Right atrium auricular region (tissue), 2 donors: ENCODE measurements around the gene ZNF454. TPM values are rescaled to one million over a fixed set of nuclear protein-coding genes. Genes with fewer than 3 reads are reported as not detected.
A peak's percentile ranks its signal among the peaks of the same experiment; 100 is the strongest.

Source experiments
- DNase-seq: peaks from one replicate; pipeline ENCODE4 v3.0.0-alpha.2; 2019; ENCODE audit warnings: low spot score
- H3K27ac ChIP-seq, 2 donors: fragments of 200-600 bp; sonication (generic); 1 replicate in 1 of 2; 2 replicates in 1 of 2; pipeline ENCODE4 v1.5.1; 2016 to 2019
- H3K27me3 ChIP-seq, 2 donors: fragments of 200-600 bp; sonication (generic); one replicate each; pipeline versions ENCODE4 v1.5.1 to v1.6.0; 2017 to 2019
- H3K36me3 ChIP-seq: fragments of 200-600 bp; sonication (generic); one replicate; pipeline ENCODE4 v1.5.1; 2016
- H3K4me1 ChIP-seq, 2 donors: fragments of 200-600 bp; sonication (generic); one replicate each; pipeline versions ENCODE4 v1.5.1 to v1.6.0; 2017 to 2019
- H3K4me3 ChIP-seq, 2 donors: fragments of 200-600 bp; sonication (generic); 1 replicate in 1 of 2; 2 replicates in 1 of 2; pipeline ENCODE4 v1.5.1; 2017 to 2019; ENCODE audit warnings: mild to moderate bottlenecking in 1 of 2, moderate library complexity in 1 of 2
- H3K9me3 ChIP-seq, 2 donors: fragments of 200-600 bp; sonication (generic); one replicate each; pipeline ENCODE4 v1.5.1; 2019
- total RNA-seq, 2 donors: library from RNA; depleted of rRNA; stranded (reverse); fragments of >200 nt; gene quantifications; one replicate each; pipeline ENCODE4 v1.1.0, GENCODE V29; 2016
- TF ChIP-seq, protein P1 (sequence below), 2 donors: fragments of 200-600 bp; sonication (generic); IDR thresholded peaks; one replicate each; pipeline ENCODE4 v1.5.1; 2019; ENCODE audit warnings: antibody characterized with exemption in 2 of 2

The ZNF454 gene
- total RNA-seq: 1 to 10 TPM; 2.5 to 2.6 TPM

GRCh38 chr5:178940569-178941360, at the start of gene ZNF454:
Gene ZNF454, plus strand, starts transcription at chr5:178941198. Its CDS starts 1,594 bp downstream, at chr5:178942792.
- Histone ChIP-seq H3K4me1 (peaks cover 0 to 7% of the 10 kb centered on the region in 2 donors), H3K27ac (peak within 1 kb of the TSS; percentile 78 to 79), H3K36me3 (no peaks in the 10 kb centered on the region), H3K9me3 (peaks cover 21 to 48% of the 10 kb centered on the region in 2 donors), H3K4me3 (peak within 1 kb of the TSS; percentile 53 to 70), H3K27me3 (no peaks in the 10 kb centered on the region)
- peak; percentile 94 for DNase-seq
- TF ChIP-seq, protein P1, sequence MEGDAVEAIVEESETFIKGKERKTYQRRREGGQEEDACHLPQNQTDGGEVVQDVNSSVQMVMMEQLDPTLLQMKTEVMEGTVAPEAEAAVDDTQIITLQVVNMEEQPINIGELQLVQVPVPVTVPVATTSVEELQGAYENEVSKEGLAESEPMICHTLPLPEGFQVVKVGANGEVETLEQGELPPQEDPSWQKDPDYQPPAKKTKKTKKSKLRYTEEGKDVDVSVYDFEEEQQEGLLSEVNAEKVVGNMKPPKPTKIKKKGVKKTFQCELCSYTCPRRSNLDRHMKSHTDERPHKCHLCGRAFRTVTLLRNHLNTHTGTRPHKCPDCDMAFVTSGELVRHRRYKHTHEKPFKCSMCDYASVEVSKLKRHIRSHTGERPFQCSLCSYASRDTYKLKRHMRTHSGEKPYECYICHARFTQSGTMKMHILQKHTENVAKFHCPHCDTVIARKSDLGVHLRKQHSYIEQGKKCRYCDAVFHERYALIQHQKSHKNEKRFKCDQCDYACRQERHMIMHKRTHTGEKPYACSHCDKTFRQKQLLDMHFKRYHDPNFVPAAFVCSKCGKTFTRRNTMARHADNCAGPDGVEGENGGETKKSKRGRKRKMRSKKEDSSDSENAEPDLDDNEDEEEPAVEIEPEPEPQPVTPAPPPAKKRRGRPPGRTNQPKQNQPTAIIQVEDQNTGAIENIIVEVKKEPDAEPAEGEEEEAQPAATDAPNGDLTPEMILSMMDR (IDR thresholded peaks at IDR 0.05): no peak

DNA sequence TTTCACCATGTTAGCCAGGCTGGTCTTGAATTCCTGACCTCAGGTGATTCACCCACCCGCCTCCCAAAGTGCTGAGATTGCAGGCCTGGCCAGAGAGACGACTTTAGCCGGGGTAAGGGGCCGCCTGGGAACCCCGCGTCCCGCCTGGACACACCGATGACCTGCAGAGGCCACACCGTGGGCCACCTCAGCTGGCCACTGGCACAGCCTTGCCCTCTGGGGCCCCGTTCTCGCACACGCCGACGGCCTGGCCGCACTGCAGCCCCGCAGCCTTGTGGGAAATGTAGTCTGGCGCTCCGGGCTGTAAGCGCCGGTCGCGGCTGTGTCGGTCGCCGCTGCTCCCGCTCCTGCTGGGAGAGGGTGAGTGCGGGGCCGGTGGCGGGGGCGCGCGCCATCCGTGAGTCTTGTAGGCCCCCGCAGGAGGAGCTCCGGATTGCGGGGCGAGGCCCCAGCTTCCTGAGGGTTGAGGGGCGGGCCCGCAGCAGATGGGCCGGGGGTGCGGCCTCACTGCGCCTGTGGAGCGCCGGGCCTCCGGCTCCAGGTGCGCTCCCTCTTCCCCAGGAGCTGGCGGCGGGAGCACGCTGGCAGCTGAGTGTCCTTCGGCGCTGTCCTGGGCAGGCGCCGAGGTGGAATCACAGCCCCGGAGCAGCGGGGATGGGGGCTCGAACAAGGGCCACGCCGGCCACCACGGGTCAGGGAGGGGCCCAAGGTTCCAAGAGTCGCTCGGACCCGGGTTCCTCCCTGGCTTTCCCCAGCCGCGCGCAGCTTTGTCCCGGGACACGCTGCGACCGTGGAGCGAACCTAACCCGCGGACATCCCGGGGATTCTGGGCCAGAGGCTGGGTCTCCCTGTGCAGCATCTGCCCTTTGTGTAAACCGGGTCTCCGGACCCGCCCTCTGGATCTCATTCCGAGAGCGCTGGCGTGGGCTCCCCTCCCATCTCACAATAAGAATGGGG, 45.1 kb upstream of the ZNF454 start, which contains the start of gene ZFP2:
TSS of gene ZFP2 (plus strand) at position 299 of the 957 bp plus-strand sequence. CDS start 35,401 bp downstream, outside the sequence.
- TF ChIP-seq, protein P1 (IDR thresholded peaks at IDR 0.05): no peak
- no peaks in the 10 kb centered on the region for H3K27me3 ChIP-seq
- H3K36me3 ChIP-seq: no peaks in the 10 kb centered on the region
- H3K4me3 ChIP-seq: peak within 1 kb of the TSS; percentile 68 to 83
- H3K9me3 ChIP-seq: no peaks in the 10 kb centered on the region
- peaks cover 0 to 11% of the 10 kb centered on the region in 2 donors for H3K4me1 ChIP-seq
- no peak for DNase-seq
- H3K27ac ChIP-seq: peak within 1 kb of the TSS; percentile 70 to 78

DNA sequence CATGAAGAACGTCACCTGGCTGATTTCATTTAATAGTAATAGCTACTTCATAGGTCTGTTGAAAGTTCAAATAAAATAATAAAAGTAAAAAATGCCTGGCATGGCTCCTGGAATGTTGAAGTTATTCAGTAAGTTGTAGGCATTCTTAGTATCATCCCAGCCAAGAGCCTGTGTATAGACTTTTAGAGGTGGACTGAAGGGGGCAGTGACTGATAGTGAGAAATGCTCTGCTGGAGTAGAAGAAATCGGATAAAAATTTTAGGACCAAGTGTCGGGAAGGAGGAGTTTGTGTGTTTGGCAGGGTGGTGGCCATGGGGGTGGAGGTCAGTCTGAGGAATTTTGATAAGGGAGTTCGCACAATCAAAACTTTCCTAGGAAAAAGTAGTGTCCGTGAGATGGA, 41.7 kb upstream of the ZNF454 start:
- Histone ChIP-seq H3K27me3 (no peaks in the 10 kb centered on the region), H3K4me3 (no peak overlapping the region), H3K36me3 (no peaks in the 10 kb centered on the region), H3K27ac (no peak overlapping the region), H3K9me3 (peaks cover 0 to 15% of the 10 kb centered on the region in 2 donors), H3K4me1 (peaks cover 0 to 11% of the 10 kb centered on the region in 2 donors)
- no peak for DNase-seq
- TF ChIP-seq, protein P1 (IDR thresholded peaks at IDR 0.05): no peak

- TF ChIP-seq, protein P1 (IDR thresholded peaks at IDR 0.05): no peak
- peaks cover 0 to 25% of the 10 kb centered on the region in 2 donors for H3K9me3 ChIP-seq
- no peaks in the 10 kb centered on the region for H3K27me3 ChIP-seq
- H3K27ac ChIP-seq: no peak overlapping the region
- DNase-seq: no peak
- H3K36me3 ChIP-seq: no peaks in the 10 kb centered on the region
- no peaks in the 10 kb centered on the region for H3K4me1 ChIP-seq
- no peak overlapping the region for H3K4me3 ChIP-seq
Measured at GRCh38 chr5:178902849-178903248, 38.1 kb upstream of the ZNF454 start.

GRCh38 chr5:178931846-178932760, 8.9 kb upstream of the ZNF454 start:
- no peak overlapping the region for H3K4me3 ChIP-seq
- H3K36me3 ChIP-seq: peaks cover 23% of the 10 kb centered on the region
- DNase-seq: no peak
- no peak overlapping the region for H3K27ac ChIP-seq
- H3K4me1 ChIP-seq: no peaks in the 10 kb centered on the region
- TF ChIP-seq, protein P1 (IDR thresholded peaks at IDR 0.05): no peak
- H3K27me3 ChIP-seq: no peaks in the 10 kb centered on the region
- H3K9me3 ChIP-seq: peaks cover 72 to 100% of the 10 kb centered on the region in 2 donors
